ENCODE measurements around the gene PAX6. TPM values are rescaled to one million over a fixed set of nuclear protein-coding genes. Genes with fewer than 3 reads are reported as not detected.

The PAX6 gene
- total RNA-seq, 2 experiments from 2014 or later: not detected

GRCh38 chr11:31816468-31817053 is 5.4 kb upstream of the PAX6 start:
- no TSS peak for BruUV-seq (replicated peaks)

GRCh38 chr11:31815711-31816467 is 4.8 kb upstream of the PAX6 start:
- BruUV-seq (replicated peaks): no TSS peak
- no peaks in the 10 kb centered on the region for H3K9me3 ChIP-seq (ENCODE audit: low read length)
- no peak for DNase-seq (ENCODE audit: low spot score)
- H2AFZ ChIP-seq (ENCODE audit: low read length): no peak overlapping the region
- no peaks in the 10 kb centered on the region for H4K20me1 ChIP-seq (ENCODE audit: insufficient read depth, low read length)
- POLR2A ChIA-PET: interaction anchor here (0.7 kb wide), 1 partner anchor 53 kb away, joined by 7 read pairs; no protein-coding TSS in a partner anchor
- CTCF ChIA-PET (ENCODE audit: unreplicated experiment): no interaction called here
- no peaks in the 10 kb centered on the region for H3K79me2 ChIP-seq (ENCODE audit: insufficient read depth, low read depth, low read length)
- no peaks in the 10 kb centered on the region for H3K4me1 ChIP-seq (ENCODE audit: insufficient read depth, low read length, poor library complexity, severe bottlenecking)
- intact Hi-C loops (cut with micrococcal nuclease; ENCODE audit: unreplicated experiment): no loop called here
- H3K9me2 ChIP-seq (ENCODE audit: insufficient read depth, low read length): no peaks in the 10 kb centered on the region
- no peak overlapping the region for H3K4me2 ChIP-seq (ENCODE audit: low read length)
- H3K27ac ChIP-seq (ENCODE audit: low read depth, low read length, poor library complexity, severe bottlenecking): no peak overlapping the region
- H3K4me3 ChIP-seq (ENCODE audit: low read depth, low read length, poor library complexity, severe bottlenecking): no peak overlapping the region
- no peak for TF ChIP-seq EZH2phosphoT487 (IDR thresholded peaks at IDR 0.05; ENCODE audit: borderline replicate concordance, low read depth, low read length)
- no peak for TF ChIP-seq CTCF (conservative IDR thresholded peaks at IDR 0.05; ENCODE audit: low read length)
- no peaks in the 10 kb centered on the region for H3K36me3 ChIP-seq (ENCODE audit: insufficient read depth, low read length)

More at GRCh38 chr11:31816468-31817053, 5.4 kb upstream of the PAX6 start:
- no peaks in the 10 kb centered on the region for H4K20me1 ChIP-seq (ENCODE audit: insufficient read depth, low read length)
- H3K36me3 ChIP-seq (ENCODE audit: insufficient read depth, low read length): no peaks in the 10 kb centered on the region
- intact Hi-C loops (cut with micrococcal nuclease; ENCODE audit: unreplicated experiment): no loop called here
- H3K9me3 ChIP-seq (ENCODE audit: low read length): no peaks in the 10 kb centered on the region
- ChIA-PET POLR2A (no interaction called here), CTCF (ENCODE audit: unreplicated experiment) (no interaction called here)
- DNase-seq (ENCODE audit: low spot score): no peak
- H3K79me2 ChIP-seq (ENCODE audit: insufficient read depth, low read depth, low read length): no peaks in the 10 kb centered on the region
- TF ChIP-seq CTCF (conservative IDR thresholded peaks at IDR 0.05; ENCODE audit: low read length): no peak
- TF ChIP-seq EZH2phosphoT487 (IDR thresholded peaks at IDR 0.05; ENCODE audit: borderline replicate concordance, low read depth, low read length): no peak
- no peak overlapping the region for H2AFZ ChIP-seq (ENCODE audit: low read length)
- H3K4me2 ChIP-seq (ENCODE audit: low read length): no peak overlapping the region
- H3K9me2 ChIP-seq (ENCODE audit: insufficient read depth, low read length): no peaks in the 10 kb centered on the region
- no peaks in the 10 kb centered on the region for H3K4me1 ChIP-seq (ENCODE audit: insufficient read depth, low read length, poor library complexity, severe bottlenecking)
- no peak overlapping the region for H3K27ac ChIP-seq (ENCODE audit: low read depth, low read length, poor library complexity, severe bottlenecking)
- H3K4me3 ChIP-seq (ENCODE audit: low read depth, low read length, poor library complexity, severe bottlenecking): no peak overlapping the region

Data from OCI-LY7 (cell line).